CD14-positive monocyte (primary cell): ENCODE data around the gene ZNF439. TPM values are rescaled to one million over a fixed set of nuclear protein-coding genes. Genes with fewer than 3 reads are reported as not detected.

Source experiments
- DNase-seq, 3 donors: peaks; one replicate each; pipeline ENCODE4 v3.0.0-alpha.2; 2011 to 2022
- H2AFZ ChIP-seq: 2 replicates; pipeline ENCODE4 v1.6.0; 2012; ENCODE audit warnings: mild to moderate bottlenecking, low read depth, low read length, inconsistent platforms; ENCODE audit not compliant: insufficient read depth, poor library complexity, severe bottlenecking
- H3K27ac ChIP-seq, 2 donors: 1 replicate in 1 of 2; 2 replicates in 1 of 2; pipeline ENCODE4 v1.5.1; 2012 to 2013; ENCODE audit warnings: low read length in 2 of 2, control low read depth in 1 of 2, inconsistent platforms in 1 of 2, low read depth in 1 of 2, mild to moderate bottlenecking in 1 of 2
- H3K27me3 ChIP-seq, 2 donors: one replicate each; pipeline versions ENCODE4 v1.6.0 to v1.6.1; 2011 to 2013; ENCODE audit warnings: low read length in 2 of 2; ENCODE audit not compliant: control insufficient read depth in 2 of 2, insufficient read depth in 2 of 2
- H3K36me3 ChIP-seq, 2 donors: replicated peaks in 1 of 2; 1 replicate in 1 of 2; 2 replicates in 1 of 2; pipeline versions ENCODE4 v1.5.1 to v1.6.1; 2012 to 2013; ENCODE audit warnings: low read length in 2 of 2, control low read depth in 1 of 2, inconsistent platforms in 1 of 2, mild to moderate bottlenecking in 1 of 2; ENCODE audit not compliant: insufficient read depth in 2 of 2, control insufficient read depth in 1 of 2
- H3K4me1 ChIP-seq, 2 donors: 1 replicate in 1 of 2; 2 replicates in 1 of 2; pipeline versions ENCODE4 v1.5.1 to v1.6.1; 2012 to 2013; ENCODE audit warnings: low read length in 2 of 2, control low read depth in 1 of 2, inconsistent platforms in 1 of 2, mild to moderate bottlenecking in 1 of 2, moderate library complexity in 1 of 2; ENCODE audit not compliant: insufficient read depth in 2 of 2, control insufficient read depth in 1 of 2
- H3K4me2 ChIP-seq: replicated peaks from 2 replicates; pipeline ENCODE3; 2012; ENCODE audit warnings: low read length, moderate library complexity, mild to moderate bottlenecking; ENCODE audit not compliant: poor library complexity, severe bottlenecking; ENCODE audit errors: extremely low read depth
- H3K4me3 ChIP-seq, 3 experiments: fragments of 200-600 bp in 1 of 3; sonication (generic) in 1 of 3; replicated peaks in 1 of 3; 1 replicate in 2 of 3; 2 replicates in 1 of 3; pipeline ENCODE4 v1.5.1; 2011 to 2013; ENCODE audit warnings: low read length in 3 of 3, mild to moderate bottlenecking in 3 of 3, control low read depth in 2 of 3, low read depth in 2 of 3, inconsistent platforms in 1 of 3, moderate library complexity in 1 of 3
- H3K79me2 ChIP-seq: 2 replicates; pipeline ENCODE4 v1.6.0; 2012; ENCODE audit warnings: mild to moderate bottlenecking, control low read depth, inconsistent platforms, low read length, moderate library complexity; ENCODE audit not compliant: insufficient read depth
- H3K9ac ChIP-seq: 2 replicates; pipeline ENCODE4 v1.6.0; 2017; ENCODE audit warnings: low read length, mild to moderate bottlenecking; ENCODE audit not compliant: insufficient read depth, poor library complexity, severe bottlenecking
- H3K9me3 ChIP-seq, 2 donors: replicated peaks in 1 of 2; 1 replicate in 1 of 2; 2 replicates in 1 of 2; pipeline versions ENCODE4 v1.5.1 to v1.6.1; 2012 to 2013; ENCODE audit warnings: low read length in 2 of 2, control low read depth in 1 of 2; ENCODE audit not compliant: control insufficient read depth in 1 of 2, insufficient read depth in 1 of 2
- H4K20me1 ChIP-seq: 2 replicates; pipeline ENCODE4 v1.6.0; 2012; ENCODE audit warnings: mild to moderate bottlenecking, low read length, control low read depth, moderate library complexity; ENCODE audit not compliant: insufficient read depth
- H3K27ac Mint-ChIP-seq, 7 donors: one replicate each; pipeline ENCODE4 v1.8.0; 2020; ENCODE audit warnings: mild to moderate bottlenecking in 7 of 7, mixed read lengths in 7 of 7, moderate library complexity in 6 of 7, inconsistent platforms in 2 of 7
- H3K27me3 Mint-ChIP-seq, 3 donors: one replicate each; pipeline ENCODE4 v1.8.0; 2021 to 2022; ENCODE audit warnings: low read depth in 3 of 3, mild to moderate bottlenecking in 3 of 3, mixed read lengths in 3 of 3, moderate library complexity in 3 of 3, inconsistent platforms in 1 of 3
- H3K36me3 Mint-ChIP-seq, 2 donors: one replicate each; pipeline ENCODE4 v1.8.0; 2020; ENCODE audit warnings: mixed read lengths in 2 of 2, inconsistent platforms in 1 of 2, mild to moderate bottlenecking in 1 of 2
- H3K4me1 Mint-ChIP-seq: one replicate; pipeline ENCODE4 v1.8.0; 2020; ENCODE audit warnings: mild to moderate bottlenecking, mixed read lengths
- H3K4me3 Mint-ChIP-seq, 2 donors: one replicate each; pipeline ENCODE4 v1.8.0; 2020; ENCODE audit warnings: mild to moderate bottlenecking in 2 of 2, mixed read lengths in 2 of 2, moderate library complexity in 1 of 2
- H3K9me3 Mint-ChIP-seq, 7 donors: one replicate each; pipeline ENCODE4 v1.8.0; 2020 to 2022; ENCODE audit warnings: mixed read lengths in 7 of 7, mild to moderate bottlenecking in 6 of 7, moderate library complexity in 6 of 7, inconsistent platforms in 2 of 7
- CTCF ChIP-seq: fragments of 200-600 bp; IDR thresholded peaks from one replicate; pipeline ENCODE4 v1.8.0; 2022; ENCODE audit warnings: antibody characterized with exemption, mild to moderate bottlenecking
- WGBS: methylation state at CpG from one replicate; pipeline ENCODE4 v1.1.5; 2013; ENCODE audit warnings: missing lambda C conversion rate; ENCODE audit not compliant: insufficient coverage; 5-methylcytosine and 5-hydroxymethylcytosine counted together
- intact Hi-C, 2 donors: fragments of 100-400 bp; cut with micrococcal nuclease; formaldehyde crosslinking; loops; one replicate each; pipeline versions ENCODE4 v1.15.0 to v1.15.1; 2023
- polyA plus RNA-seq, 3 donors: library from polyadenylated mRNA; depleted of rRNA in 1 of 3; unstranded in 2 of 3; stranded (reverse) in 1 of 3; fragments of 300-500 nt in 2 of 3; fragments of >200 nt in 1 of 3; fragmentation: Illumina TruSeq in 2 of 3; gene quantifications; 1 replicate in 2 of 3; 2 replicates in 1 of 3; pipeline ENCODE4 v1.2.3, GENCODE V29; 2012 to 2021

Gene ZNF439
- polyA plus RNA-seq, 3 donors, result 0.31 to 2.1 (median 0.82) TPM

DNA sequence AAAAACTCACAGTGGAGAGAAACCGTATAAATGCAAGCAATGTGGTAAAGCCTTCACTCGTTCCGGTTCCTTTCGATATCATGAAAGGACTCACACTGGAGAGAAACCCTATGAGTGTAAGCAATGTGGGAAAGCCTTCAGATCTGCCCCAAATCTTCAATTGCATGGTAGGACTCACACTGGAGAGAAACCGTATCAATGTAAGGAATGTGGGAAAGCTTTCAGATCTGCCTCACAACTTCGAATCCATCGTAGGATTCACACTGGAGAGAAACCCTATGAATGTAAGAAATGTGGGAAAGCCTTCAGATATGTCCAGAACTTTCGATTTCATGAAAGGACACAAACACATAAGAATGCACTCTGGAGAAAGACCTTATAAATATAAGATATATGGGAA lies 19.7 kb downstream of the ZNF439 start:
- H4K20me1 ChIP-seq, result no peaks in the 10 kb centered on the region
- no peak for TF ChIP-seq CTCF
- peaks cover 18 to 64% of the 10 kb centered on the region in 2 donors for H3K36me3 ChIP-seq
- no peak overlapping the region for H3K4me3 Mint-ChIP-seq
- H3K36me3 Mint-ChIP-seq, result peaks cover 27 to 54% of the 10 kb centered on the region in 2 donors
- no peak overlapping the region for H3K4me2 ChIP-seq
- H3K9me3 Mint-ChIP-seq, result peaks cover 39 to 93% (median 83%) of the 10 kb centered on the region in 7 donors
- H3K27me3 ChIP-seq, result no peaks in the 10 kb centered on the region
- DNase-seq, result no peak
- no peak overlapping the region for H3K9ac ChIP-seq
- WGBS, result 100% methylated on average over 4 of the region's 8 CpGs
- H3K9me3 ChIP-seq, result peaks cover 68 to 98% of the 10 kb centered on the region in 2 donors
- H3K79me2 ChIP-seq, result no peaks in the 10 kb centered on the region
- H3K4me1 Mint-ChIP-seq, result no peaks in the 10 kb centered on the region
- H3K4me3 ChIP-seq, result peak overlapping the region in 1 of 3 experiments; percentile 32
- no peaks in the 10 kb centered on the region for H3K4me1 ChIP-seq
- no peak overlapping the region for H3K27ac Mint-ChIP-seq
- H3K27ac ChIP-seq, result no peak overlapping the region
- no peaks in the 10 kb centered on the region for H3K27me3 Mint-ChIP-seq
- intact Hi-C loops, result no loop called here
- H2AFZ ChIP-seq, result no peak overlapping the region

GRCh38 chr19:11872624-11873023 lies 24.1 kb downstream of the ZNF439 start:
- Histone ChIP-seq H3K27ac (no peak overlapping the region), H2AFZ (no peak overlapping the region), H3K79me2 (no peaks in the 10 kb centered on the region), H3K36me3 (peaks cover 5 to 22% of the 10 kb centered on the region in 2 donors), H3K27me3 (no peaks in the 10 kb centered on the region), H3K9ac (no peak overlapping the region), H3K4me1 (no peaks in the 10 kb centered on the region), H3K4me3 (no peak overlapping the region), H4K20me1 (no peaks in the 10 kb centered on the region), H3K9me3 (peaks cover 39 to 56% of the 10 kb centered on the region in 2 donors), H3K4me2 (no peak overlapping the region)
- 100% methylated on average over 5 of the region's 9 CpGs for WGBS
- no peak overlapping the region for H3K27ac Mint-ChIP-seq
- H3K4me3 Mint-ChIP-seq, result no peak overlapping the region
- no peak for DNase-seq
- peaks cover 22 to 59% (median 50%) of the 10 kb centered on the region in 7 donors for H3K9me3 Mint-ChIP-seq
- peaks cover 11 to 19% of the 10 kb centered on the region in 2 donors for H3K36me3 Mint-ChIP-seq
- intact Hi-C loops, result no loop called here
- H3K27me3 Mint-ChIP-seq, result no peaks in the 10 kb centered on the region
- TF ChIP-seq CTCF, result no peak
- H3K4me1 Mint-ChIP-seq, result no peaks in the 10 kb centered on the region
